Common myeloid progenitor, CD34-positive (primary cell): Measurements from ENCODE around the gene HPGDS.

ENCODE experiments used
- CTCF ChIA-PET: fragments of 350-600 bp; sonication (Branson Sonifier 250); formaldehyde crosslinking; loops from one replicate; lab custom pipeline; 2021; ENCODE audit warnings: antibody characterized with exemption; lab: Charles Lee
- POLR2A ChIA-PET: fragments of 350-600 bp; sonication (Branson Sonifier 250); formaldehyde crosslinking; loops from one replicate; lab custom pipeline; 2021; ENCODE audit warnings: antibody characterized with exemption; lab: Charles Lee
- DNase-seq, 3 donors: peaks; one replicate each; pipeline versions ENCODE4 v3.0.0 to v3.0.0-alpha.2; 2013
- H3K27ac ChIP-seq, 2 experiments: 1 replicate in 1 of 2; 2 replicates in 1 of 2; pipeline ENCODE4 v1.7.0; 2013; ENCODE audit warnings: inconsistent platforms in 2 of 2, low read length in 2 of 2, mild to moderate bottlenecking in 2 of 2, low read depth in 1 of 2, moderate library complexity in 1 of 2; ENCODE audit not compliant: severe bottlenecking in 2 of 2, insufficient read depth in 1 of 2, poor library complexity in 1 of 2
- H3K27me3 ChIP-seq, 5 experiments: replicated peaks in 2 of 5; 1 replicate in 3 of 5; 2 replicates in 2 of 5; pipeline versions ENCODE4 v1.6.1 to v1.7.0; 2013; ENCODE audit warnings: low read length in 4 of 5, mild to moderate bottlenecking in 2 of 5, moderate library complexity in 2 of 5, inconsistent platforms in 1 of 5; ENCODE audit not compliant: insufficient read depth in 5 of 5, control insufficient read depth in 4 of 5
- H3K36me3 ChIP-seq, 4 experiments: 1 replicate in 2 of 4; 2 replicates in 2 of 4; pipeline versions ENCODE4 v1.6.1 to v1.7.0; 2013; ENCODE audit warnings: low read length in 3 of 4, control low read depth in 1 of 4, mild to moderate bottlenecking in 1 of 4; ENCODE audit not compliant: control insufficient read depth in 4 of 4, insufficient read depth in 4 of 4
- H3K4me1 ChIP-seq, 4 experiments: 1 replicate in 3 of 4; 2 replicates in 1 of 4; pipeline versions ENCODE4 v1.6.1 to v1.7.1; 2013; ENCODE audit warnings: low read length in 3 of 4, mild to moderate bottlenecking in 3 of 4, control low read depth in 1 of 4, inconsistent platforms in 1 of 4, moderate library complexity in 1 of 4; ENCODE audit not compliant: control insufficient read depth in 4 of 4, insufficient read depth in 4 of 4; ENCODE audit errors: control extremely low read depth in 1 of 4
- H3K4me3 ChIP-seq, 7 experiments: 1 replicate in 4 of 7; 2 replicates in 3 of 7; pipeline versions ENCODE4 v1.5.1 to v1.7.0; 2013; ENCODE audit warnings: mild to moderate bottlenecking in 7 of 7, low read length in 6 of 7, moderate library complexity in 6 of 7, inconsistent platforms in 2 of 7, low read depth in 2 of 7, control low read depth in 1 of 7; ENCODE audit not compliant: insufficient read depth in 4 of 7, control insufficient read depth in 1 of 7; ENCODE audit errors: extremely low read depth in 1 of 7
- H3K9me3 ChIP-seq, 5 experiments: 1 replicate in 4 of 5; 2 replicates in 1 of 5; pipeline versions ENCODE4 v1.6.1 to v1.7.1; 2013; ENCODE audit warnings: low read length in 4 of 5, mild to moderate bottlenecking in 2 of 5, inconsistent platforms in 1 of 5, low read depth in 1 of 5, moderate library complexity in 1 of 5; ENCODE audit not compliant: control insufficient read depth in 4 of 5, insufficient read depth in 2 of 5; ENCODE audit errors: control extremely low read depth in 1 of 5
- WGBS: methylation state at CpG from one replicate; pipeline ENCODE4 v1.1.5; 2013; ENCODE audit not compliant: insufficient coverage; 5-methylcytosine and 5-hydroxymethylcytosine counted together

HPGDS gene

GRCh38 chr4:94350095-94350494, 7.5 kb upstream of the HPGDS start:
- H3K9me3 ChIP-seq = peaks cover 0 to 3% (median 0%) of the 10 kb centered on the region in 5 experiments
- peak overlapping the region in 1 of 7 experiments; percentile 30 for H3K4me3 ChIP-seq
- H3K4me1 ChIP-seq = peaks cover 23 to 74% (median 47%) of the 10 kb centered on the region in 4 experiments
- WGBS = 100% methylated on average over 2 of the region's 8 CpGs
- CTCF ChIA-PET = no interaction called here
- peak in 1 of 3 donors; percentile 29 for DNase-seq
- POLR2A ChIA-PET = no interaction called here
- H3K27me3 ChIP-seq = no peaks in the 10 kb centered on the region
- peaks cover 0 to 2% (median 0%) of the 10 kb centered on the region in 4 experiments for H3K36me3 ChIP-seq
- H3K27ac ChIP-seq = peak overlapping the region in 1 of 2 experiments; percentile 27

GRCh38 chr4:94349193-94349592, 6.6 kb upstream of the HPGDS start:
- ChIA-PET CTCF (no interaction called here), POLR2A (no interaction called here)
- 83% methylated on average over 1 of the region's 1 CpG for WGBS
- Histone ChIP-seq H3K36me3 (peaks cover 0 to 2% (median 0%) of the 10 kb centered on the region in 4 experiments), H3K27me3 (no peaks in the 10 kb centered on the region), H3K4me3 (no peak overlapping the region), H3K4me1 (peaks cover 23 to 76% (median 49%) of the 10 kb centered on the region in 4 experiments), H3K27ac (no peak overlapping the region), H3K9me3 (peaks cover 0 to 3% (median 0%) of the 10 kb centered on the region in 5 experiments)
- peak in 2 of 3 donors; percentile 43 to 62 for DNase-seq

GRCh38 chr4:94348666-94349065, 6.0 kb upstream of the HPGDS start:
- no peaks in the 10 kb centered on the region for H3K36me3 ChIP-seq
- H3K9me3 ChIP-seq = peaks cover 0 to 2% (median 0%) of the 10 kb centered on the region in 5 experiments
- H3K4me1 ChIP-seq = peaks cover 23 to 78% (median 48%) of the 10 kb centered on the region in 4 experiments
- POLR2A ChIA-PET = no interaction called here
- H3K4me3 ChIP-seq = no peak overlapping the region
- peak in 1 of 3 donors; percentile 26 for DNase-seq
- CTCF ChIA-PET = no interaction called here
- WGBS = 100% methylated on average over 1 of the region's 3 CpGs
- H3K27me3 ChIP-seq = no peaks in the 10 kb centered on the region
- no peak overlapping the region for H3K27ac ChIP-seq

GRCh38 chr4:94346541-94346940, 3.9 kb upstream of the HPGDS start:
- Histone ChIP-seq H3K36me3 (no peaks in the 10 kb centered on the region), H3K9me3 (no peaks in the 10 kb centered on the region), H3K27me3 (no peaks in the 10 kb centered on the region), H3K4me1 (peaks cover 23 to 81% (median 50%) of the 10 kb centered on the region in 4 experiments), H3K27ac (peak overlapping the region in 1 of 2 experiments; percentile 53), H3K4me3 (no peak overlapping the region)
- ChIA-PET POLR2A (no interaction called here), CTCF (interaction anchor here (1.0 to 1.4 kb wide), 2 partner anchors 12 to 142 kb away, joined by 3 to 4 read pairs; no protein-coding TSS in a partner anchor)
- no peak for DNase-seq

- Histone ChIP-seq H3K4me3 (peak overlapping the region in 2 of 7 experiments; percentile 16 to 26), H3K27ac (peak overlapping the region in 1 of 2 experiments; percentile 53), H3K4me1 (peaks cover 24 to 80% (median 46%) of the 10 kb centered on the region in 4 experiments), H3K27me3 (no peaks in the 10 kb centered on the region), H3K9me3 (no peaks in the 10 kb centered on the region), H3K36me3 (no peaks in the 10 kb centered on the region)
- peak in 2 of 3 donors; percentile 61 to 79 for DNase-seq
- ChIA-PET CTCF (interaction anchor here (0.9 to 1.4 kb wide), 4 partner anchors 10 to 143 kb away, joined by 3 to 4 read pairs (median 4); no protein-coding TSS in a partner anchor), POLR2A (no interaction called here)
- WGBS = no CpG with 5 or more reads among the region's 2 CpGs
Measured at GRCh38 chr4:94345969-94346368, 3.3 kb upstream of the HPGDS start.

GRCh38 chr4:94345266-94345665, 2.6 kb upstream of the HPGDS start:
- H3K4me1 ChIP-seq = peaks cover 24 to 73% (median 41%) of the 10 kb centered on the region in 4 experiments
- H3K4me3 ChIP-seq = peak overlapping the region in 5 of 7 experiments; percentile 4 to 68 (median 35)
- WGBS = 0% methylated on average over 2 of the region's 4 CpGs
- DNase-seq = peak in 1 of 3 donors; percentile 55
- H3K36me3 ChIP-seq = no peaks in the 10 kb centered on the region
- CTCF ChIA-PET = interaction anchor here (0.9 to 1.4 kb wide), 4 partner anchors 9 to 84 kb away, joined by 3 to 4 read pairs (median 4); no protein-coding TSS in a partner anchor
- no peaks in the 10 kb centered on the region for H3K27me3 ChIP-seq
- H3K9me3 ChIP-seq = no peaks in the 10 kb centered on the region
- POLR2A ChIA-PET = no interaction called here
- H3K27ac ChIP-seq = peak overlapping the region in 1 of 2 experiments; percentile 53

GRCh38 chr4:94344457-94344856, 1.8 kb upstream of the HPGDS start:
- Histone ChIP-seq H3K4me3 (no peak overlapping the region), H3K27me3 (no peaks in the 10 kb centered on the region), H3K4me1 (peaks cover 23 to 72% (median 41%) of the 10 kb centered on the region in 4 experiments), H3K9me3 (no peaks in the 10 kb centered on the region), H3K27ac (peak overlapping the region in 1 of 2 experiments; percentile 34), H3K36me3 (no peaks in the 10 kb centered on the region)
- 93% methylated on average over 4 of the region's 5 CpGs for WGBS
- no peak for DNase-seq
- ChIA-PET POLR2A (interaction anchor here (0.6 kb wide), 1 partner anchor 9 kb away, joined by 3 read pairs; no protein-coding TSS in a partner anchor), CTCF (interaction anchor here (1.3 to 4.0 kb wide), 4 partner anchors 10 to 14 kb away, joined by 3 to 19 read pairs (median 4); no protein-coding TSS in a partner anchor)
